HepG2 (cell line): ENCODE data around the gene PGS1. TPM values are rescaled to one million over a fixed set of nuclear protein-coding genes. Genes with fewer than 3 reads are reported as not detected.

Experiments used
- ATF1 ChIP-seq: IDR thresholded peaks from 2 replicates; pipeline ENCODE4 v1.6.1; 2016; ENCODE audit warnings: mild to moderate bottlenecking, control low read depth
- KLF13 ChIP-seq: sonication (generic); formaldehyde crosslinking; IDR thresholded peaks from 2 replicates; pipeline ENCODE4 v1.4.0; 2020; ENCODE audit warnings: mild to moderate bottlenecking, missing genetic modification reagents
- SCMH1 ChIP-seq: sonication (generic); formaldehyde crosslinking; IDR thresholded peaks from 2 replicates; pipeline ENCODE4 v1.9.0; 2021; ENCODE audit warnings: missing genetic modification reagents, mild to moderate bottlenecking, borderline replicate concordance
- TBL1XR1 ChIP-seq: fragments of 150-350 bp; IDR thresholded peaks from 2 replicates; pipeline ENCODE4 v1.6.1; 2014; ENCODE audit warnings: borderline replicate concordance, low read length; ENCODE audit not compliant: partially characterized antibody
- ZBTB42 ChIP-seq: sonication (generic); formaldehyde crosslinking; IDR thresholded peaks from 2 replicates; pipeline ENCODE4 v1.5.0; 2020; ENCODE audit warnings: mild to moderate bottlenecking, missing genetic modification reagents
- ZNF142 ChIP-seq: sonication (generic); formaldehyde crosslinking; IDR thresholded peaks from 2 replicates; pipeline ENCODE4 v1.4.0; 2020; ENCODE audit warnings: missing genetic modification reagents
- ZNF740 ChIP-seq: sonication (generic); formaldehyde crosslinking; IDR thresholded peaks from 2 replicates; pipeline ENCODE4 v1.4.0; 2020; ENCODE audit warnings: missing genetic modification reagents
- ZNF761 ChIP-seq: sonication (generic); formaldehyde crosslinking; conservative IDR thresholded peaks from 2 replicates; pipeline ENCODE4 v1.4.0; 2020; ENCODE audit warnings: mild to moderate bottlenecking, missing genetic modification reagents
- polyA plus RNA-seq, 8 experiments: library from polyadenylated mRNA; depleted of rRNA in 3 of 8; stranded (reverse) in 7 of 8; unstranded in 1 of 8; fragments of >200 nt; fragmentation: Illumina TruSeq in 4 of 8; extraction: Trizol in 4 of 8; gene quantifications; 2 replicates each; pipeline versions ENCODE4 v1.2.1 to v1.2.3, GENCODE V29; 2011 to 2016; ENCODE audit warnings: low read depth in 4 of 8, missing spikeins in 1 of 8, mixed read lengths in 1 of 8; ENCODE audit not compliant: insufficient read depth in 1 of 8
- total RNA-seq, 5 experiments: library from RNA; depleted of rRNA; stranded (reverse); fragments of >200 nt; fragmentation: Illumina TruSeq; extraction: Trizol; gene quantifications; 2 replicates each; pipeline ENCODE4 v1.2.3, GENCODE V29; 2016; ENCODE audit warnings: low read depth in 1 of 5

Gene PGS1
- total and polyA plus RNA-seq, 2 of the 13 experiments (the other 11 are each of a cell fraction or from before 2014, with no cell fraction given), result 25.9 to 31.5 TPM

GRCh38 chr17:78429618-78429995 lies 51.2 kb downstream of the PGS1 start (continued):
- TF ChIP-seq ZNF761 (CRISPR knock-in tag) (no peak), SCMH1 (CRISPR knock-in tag) (no peak), ZBTB42 (CRISPR knock-in tag) (no peak), ZNF142 (no peak), ZNF740 (CRISPR knock-in tag) (no peak), ATF1 (CRISPR knock-in tag) (no peak), TBL1XR1 (no peak), KLF13 (CRISPR knock-in tag) (no peak)
